ENCODE results near the gene ZNG1B. TPM values are rescaled to one million over a fixed set of nuclear protein-coding genes. Genes with fewer than 3 reads are reported as not detected.
"Not testable (repeated sequence)": the region's sequence is repeated elsewhere in the genome, so short reads cannot be mapped to it uniquely, and the experiment has no call there.

Gene ZNG1B
- 35.5 and 36.4 TPM in 2 replicates for total RNA-seq

- Mint-ChIP-seq H3K27ac (peak within 1 kb of the TSS; percentile 93), H3K4me3 (peak within 1 kb of the TSS; percentile 94)
- H3K27me3 Mint-ChIP-seq (ENCODE audit: insufficient read depth); H3K9me3 Mint-ChIP-seq; intact Hi-C loops (cut with micrococcal nuclease); H3K36me3 Mint-ChIP-seq (ENCODE audit: low read depth); H3K4me1 Mint-ChIP-seq (ENCODE audit: low read depth): not testable (repeated sequence)
- peak; percentile 77 for DNase-seq (ENCODE audit: low spot score)
Observed at GRCh38 chr2:113437508-113438465, at the start of gene ZNG1B. TSS of gene ZNG1B (plus strand) at chr2:113437691. CDS start at chr2:113437869, 178 bp downstream.

GRCh38 chr2:113390124-113390849, 47.2 kb upstream of the ZNG1B start:
- Mint-ChIP-seq H3K4me3 (peak overlapping the region; percentile 53), H3K9me3 (no peaks in the 10 kb centered on the region), H3K27me3 (ENCODE audit: insufficient read depth) (peaks cover 29% of the 10 kb centered on the region), H3K4me1 (ENCODE audit: low read depth) (peaks cover 16% of the 10 kb centered on the region), H3K36me3 (ENCODE audit: low read depth) (no peaks in the 10 kb centered on the region), H3K27ac (peak overlapping the region; percentile 65)
- intact Hi-C loops (cut with micrococcal nuclease): loop anchor here (5.0 kb wide), 5 partner anchors 93 to 308 kb away; no protein-coding TSS in a partner anchor
- peak; percentile 48 for DNase-seq (ENCODE audit: low spot score)

- no peak for DNase-seq (ENCODE audit: low spot score)
- H3K36me3 Mint-ChIP-seq (ENCODE audit: low read depth): no peaks in the 10 kb centered on the region
- H3K4me1 Mint-ChIP-seq (ENCODE audit: low read depth): peaks cover 16% of the 10 kb centered on the region
- no peaks in the 10 kb centered on the region for H3K9me3 Mint-ChIP-seq
- peaks cover 21% of the 10 kb centered on the region for H3K27me3 Mint-ChIP-seq (ENCODE audit: insufficient read depth)
- intact Hi-C loops (cut with micrococcal nuclease): loop anchor here (5.0 kb wide), 5 partner anchors 94 to 309 kb away; no protein-coding TSS in a partner anchor
- H3K27ac Mint-ChIP-seq: no peak overlapping the region
- H3K4me3 Mint-ChIP-seq: no peak overlapping the region
Observed at GRCh38 chr2:113391073-113391472, 46.4 kb upstream of the ZNG1B start.

GRCh38 chr2:113406114-113406513, 31.4 kb upstream of the ZNG1B start:
- Mint-ChIP-seq H3K9me3 (no peaks in the 10 kb centered on the region), H3K27ac (no peak overlapping the region), H3K4me1 (ENCODE audit: low read depth) (no peaks in the 10 kb centered on the region), H3K27me3 (ENCODE audit: insufficient read depth) (peaks cover 30% of the 10 kb centered on the region), H3K36me3 (ENCODE audit: low read depth) (no peaks in the 10 kb centered on the region), H3K4me3 (no peak overlapping the region)
- no peak for DNase-seq (ENCODE audit: low spot score)
- intact Hi-C loops (cut with micrococcal nuclease): no loop called here

- Mint-ChIP-seq H3K36me3 (ENCODE audit: low read depth) (no peaks in the 10 kb centered on the region), H3K4me1 (ENCODE audit: low read depth) (no peaks in the 10 kb centered on the region), H3K27me3 (ENCODE audit: insufficient read depth) (peaks cover 26% of the 10 kb centered on the region), H3K27ac (no peak overlapping the region), H3K4me3 (no peak overlapping the region), H3K9me3 (no peaks in the 10 kb centered on the region)
- intact Hi-C loops (cut with micrococcal nuclease): no loop called here
- no peak for DNase-seq (ENCODE audit: low spot score)
Observed at GRCh38 chr2:113407446-113408099, 29.9 kb upstream of the ZNG1B start.

- peaks cover 11% of the 10 kb centered on the region for H3K27me3 Mint-ChIP-seq (ENCODE audit: insufficient read depth)
- H3K36me3 Mint-ChIP-seq (ENCODE audit: low read depth); DNase-seq (ENCODE audit: low spot score); H3K4me1 Mint-ChIP-seq (ENCODE audit: low read depth); H3K4me3 Mint-ChIP-seq; H3K9me3 Mint-ChIP-seq; H3K27ac Mint-ChIP-seq; intact Hi-C loops (cut with micrococcal nuclease): not testable (repeated sequence)
Observed at GRCh38 chr2:113411725-113412352, 25.7 kb upstream of the ZNG1B start.

GRCh38 chr2:113412774-113413173, 24.7 kb upstream of the ZNG1B start:
- H3K27ac Mint-ChIP-seq; intact Hi-C loops (cut with micrococcal nuclease); H3K9me3 Mint-ChIP-seq; DNase-seq (ENCODE audit: low spot score); H3K4me3 Mint-ChIP-seq; H3K36me3 Mint-ChIP-seq (ENCODE audit: low read depth); H3K4me1 Mint-ChIP-seq (ENCODE audit: low read depth): not testable (repeated sequence)
- H3K27me3 Mint-ChIP-seq (ENCODE audit: insufficient read depth): peaks cover 11% of the 10 kb centered on the region

- H3K9me3 Mint-ChIP-seq; H3K27me3 Mint-ChIP-seq (ENCODE audit: insufficient read depth); H3K36me3 Mint-ChIP-seq (ENCODE audit: low read depth); DNase-seq (ENCODE audit: low spot score); H3K27ac Mint-ChIP-seq; H3K4me1 Mint-ChIP-seq (ENCODE audit: low read depth); H3K4me3 Mint-ChIP-seq; intact Hi-C loops (cut with micrococcal nuclease): not testable (repeated sequence)
Observed at GRCh38 chr2:113431773-113432172, 5.7 kb upstream of the ZNG1B start.

GRCh38 chr2:113433468-113433867, 4.0 kb upstream of the ZNG1B start:
- H3K4me3 Mint-ChIP-seq; intact Hi-C loops (cut with micrococcal nuclease); H3K36me3 Mint-ChIP-seq (ENCODE audit: low read depth); H3K27ac Mint-ChIP-seq; DNase-seq (ENCODE audit: low spot score); H3K9me3 Mint-ChIP-seq; H3K27me3 Mint-ChIP-seq (ENCODE audit: insufficient read depth); H3K4me1 Mint-ChIP-seq (ENCODE audit: low read depth): not testable (repeated sequence)

GRCh38 chr2:113465770-113466169, 28.3 kb downstream of the ZNG1B start:
- H3K4me1 Mint-ChIP-seq (ENCODE audit: low read depth); H3K36me3 Mint-ChIP-seq (ENCODE audit: low read depth); H3K4me3 Mint-ChIP-seq; H3K27ac Mint-ChIP-seq; DNase-seq (ENCODE audit: low spot score); H3K27me3 Mint-ChIP-seq (ENCODE audit: insufficient read depth); intact Hi-C loops (cut with micrococcal nuclease); H3K9me3 Mint-ChIP-seq: not testable (repeated sequence)

- H3K27me3 Mint-ChIP-seq (ENCODE audit: insufficient read depth); intact Hi-C loops (cut with micrococcal nuclease); H3K36me3 Mint-ChIP-seq (ENCODE audit: low read depth); H3K27ac Mint-ChIP-seq; H3K4me3 Mint-ChIP-seq; DNase-seq (ENCODE audit: low spot score); H3K9me3 Mint-ChIP-seq; H3K4me1 Mint-ChIP-seq (ENCODE audit: low read depth): not testable (repeated sequence)
Observed at GRCh38 chr2:113476688-113477368, 39.3 kb downstream of the ZNG1B start.

- H3K27me3 Mint-ChIP-seq (ENCODE audit: insufficient read depth): peaks cover 12% of the 10 kb centered on the region
- H3K4me3 Mint-ChIP-seq; H3K36me3 Mint-ChIP-seq (ENCODE audit: low read depth); DNase-seq (ENCODE audit: low spot score); H3K4me1 Mint-ChIP-seq (ENCODE audit: low read depth); H3K9me3 Mint-ChIP-seq; H3K27ac Mint-ChIP-seq; intact Hi-C loops (cut with micrococcal nuclease): not testable (repeated sequence)
Observed at GRCh38 chr2:113496527-113496926, 59.0 kb downstream of the ZNG1B start.
